SKM-1 treated with dmso at 0.1 percent for 144 hours (cell line): ENCODE results near the gene ZMYM2.

ENCODE experiments used
- DNase-seq: peaks from one replicate; lab custom pipeline; 2025; ENCODE audit not compliant: unreplicated experiment; lab: John Stamatoyannopoulos, UW

ZMYM2 gene

GRCh38 chr13:20102525-20103180 is 144.1 kb downstream of the ZMYM2 start:
- no peak for DNase-seq

- no peak for DNase-seq
Measured at GRCh38 chr13:20105161-20105689, 146.7 kb downstream of the ZMYM2 start.

- no peak for DNase-seq
Measured at GRCh38 chr13:20106742-20107141, 148.2 kb downstream of the ZMYM2 start.

- DNase-seq = no peak
Measured at GRCh38 chr13:20109037-20109436, 150.5 kb downstream of the ZMYM2 start.

GRCh38 chr13:20114066-20114610 is 155.6 kb downstream of the ZMYM2 start:
- DNase-seq = no peak

- no peak for DNase-seq
Measured at GRCh38 chr13:20116213-20116612, 157.7 kb downstream of the ZMYM2 start.

- no peak for DNase-seq
Measured at GRCh38 chr13:20118268-20119140, 160.0 kb downstream of the ZMYM2 start.

- DNase-seq = no peak
Measured at GRCh38 chr13:20119960-20120359, 161.4 kb downstream of the ZMYM2 start.

- no peak for DNase-seq
Measured at GRCh38 chr13:20121159-20121525, 162.6 kb downstream of the ZMYM2 start.

GRCh38 chr13:20124303-20124702 is 165.8 kb downstream of the ZMYM2 start:
- DNase-seq = no peak

- no peak for DNase-seq
Measured at GRCh38 chr13:20125129-20125782, 166.7 kb downstream of the ZMYM2 start.

GRCh38 chr13:20125783-20126165 is 167.2 kb downstream of the ZMYM2 start:
- no peak for DNase-seq

- DNase-seq = peak; percentile 84
Measured at GRCh38 chr13:20126541-20127261, 168.2 kb downstream of the ZMYM2 start.

GRCh38 chr13:20127262-20127561 is 168.7 kb downstream of the ZMYM2 start:
- DNase-seq = peak; percentile 36

- DNase-seq = peak; percentile 45
Measured at GRCh38 chr13:20127562-20128458, 169.3 kb downstream of the ZMYM2 start.

- no peak for DNase-seq
Measured at GRCh38 chr13:20128459-20128931, 170.0 kb downstream of the ZMYM2 start.

- DNase-seq = no peak
Measured at GRCh38 chr13:20129076-20129475, 170.5 kb downstream of the ZMYM2 start.

- no peak for DNase-seq
Measured at GRCh38 chr13:20130012-20130411, 171.5 kb downstream of the ZMYM2 start.

- DNase-seq = no peak
Measured at GRCh38 chr13:20130652-20131051, 172.1 kb downstream of the ZMYM2 start.
